ENCODE measurements around the gene VWA3B. TPM values are rescaled to one million over a fixed set of nuclear protein-coding genes. Genes with fewer than 3 reads are reported as not detected.
"Not testable (repeated sequence)": the region's sequence is repeated elsewhere in the genome, so short reads cannot be mapped to it uniquely, and the experiment has no call there.

Gene VWA3B
- total RNA-seq, 1 donor from 2014 or later = not detected

DNA sequence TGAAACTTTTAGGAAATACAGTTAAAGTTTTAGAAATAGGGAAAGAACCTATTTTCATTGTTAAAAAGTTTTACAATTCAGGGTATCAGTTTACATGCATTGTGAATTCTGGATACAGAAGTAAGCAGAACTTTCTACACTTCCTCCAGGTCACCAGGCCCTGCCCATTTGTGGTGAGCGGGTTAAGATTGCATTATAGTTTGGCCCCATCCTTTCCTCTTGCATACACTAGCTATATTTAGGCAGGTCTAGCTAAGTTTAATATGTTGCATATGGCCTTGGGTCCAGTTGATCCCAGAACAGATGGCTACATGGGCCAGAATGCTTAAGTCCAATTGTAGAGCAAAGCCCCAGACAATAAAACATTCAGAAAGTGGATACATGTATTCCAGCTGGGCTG, 4.8 kb downstream of the VWA3B start:
- H3K27ac Mint-ChIP-seq = no peak overlapping the region
- peaks cover 11% of the 10 kb centered on the region for H3K4me1 Mint-ChIP-seq (ENCODE audit: low read depth)
- no peak overlapping the region for H3K4me3 Mint-ChIP-seq
- peaks cover 22% of the 10 kb centered on the region for H3K27me3 Mint-ChIP-seq (ENCODE audit: insufficient read depth)
- no peak for DNase-seq (ENCODE audit: low spot score)
- H3K9me3 Mint-ChIP-seq = peaks cover 7% of the 10 kb centered on the region
- H3K36me3 Mint-ChIP-seq (ENCODE audit: low read depth) = no peaks in the 10 kb centered on the region
- intact Hi-C loops (cut with micrococcal nuclease) = no loop called here

DNA sequence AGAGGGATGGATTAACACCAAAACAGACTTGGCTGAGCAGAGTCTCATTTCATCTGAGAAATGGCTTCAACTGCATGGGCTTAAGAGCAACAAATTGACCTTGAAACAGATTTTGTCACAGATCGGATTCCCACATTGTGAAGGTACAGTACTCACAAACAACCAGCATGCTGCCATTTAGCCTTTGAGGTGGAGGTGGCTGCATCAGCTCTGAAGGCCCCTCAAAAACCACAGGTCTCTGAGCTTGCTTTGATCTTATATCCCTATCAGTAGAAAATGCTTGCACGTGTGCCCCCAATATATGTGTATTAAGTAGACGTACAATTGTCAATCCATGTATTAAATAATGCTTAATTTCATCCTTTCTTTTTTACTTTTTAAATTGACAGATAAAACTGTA, 6.2 kb downstream of the VWA3B start:
- Mint-ChIP-seq H3K27me3 (ENCODE audit: insufficient read depth) (peaks cover 19% of the 10 kb centered on the region), H3K9me3 (peaks cover 7% of the 10 kb centered on the region), H3K4me3 (no peak overlapping the region), H3K36me3 (ENCODE audit: low read depth) (no peaks in the 10 kb centered on the region), H3K27ac (no peak overlapping the region), H3K4me1 (ENCODE audit: low read depth) (no peaks in the 10 kb centered on the region)
- no peak for DNase-seq (ENCODE audit: low spot score)
- intact Hi-C loops (cut with micrococcal nuclease) = no loop called here

DNA sequence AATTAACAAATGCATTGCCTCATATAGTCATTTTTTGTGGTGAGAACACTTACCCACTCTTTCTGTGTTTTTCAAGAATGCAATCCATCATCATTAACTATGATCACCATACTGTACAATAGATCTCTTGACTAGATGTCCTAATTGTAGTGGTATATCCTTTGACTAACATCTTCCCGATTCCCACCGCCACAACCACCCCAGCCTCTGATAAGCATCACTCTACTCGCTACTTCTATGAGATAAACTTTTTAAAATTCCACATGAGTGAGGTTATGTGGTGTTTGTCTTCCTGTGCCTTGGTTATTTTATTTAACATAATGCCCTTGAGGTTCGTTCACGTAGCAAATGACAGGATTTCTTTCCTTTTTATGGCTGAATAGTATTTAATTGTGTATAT, 6.6 kb downstream of the VWA3B start:
- Mint-ChIP-seq H3K36me3 (ENCODE audit: low read depth) (no peaks in the 10 kb centered on the region), H3K27ac (no peak overlapping the region), H3K4me3 (no peak overlapping the region), H3K27me3 (ENCODE audit: insufficient read depth) (peaks cover 17% of the 10 kb centered on the region), H3K4me1 (ENCODE audit: low read depth) (no peaks in the 10 kb centered on the region), H3K9me3 (peaks cover 11% of the 10 kb centered on the region)
- intact Hi-C loops (cut with micrococcal nuclease) = no loop called here
- no peak for DNase-seq (ENCODE audit: low spot score)

DNA sequence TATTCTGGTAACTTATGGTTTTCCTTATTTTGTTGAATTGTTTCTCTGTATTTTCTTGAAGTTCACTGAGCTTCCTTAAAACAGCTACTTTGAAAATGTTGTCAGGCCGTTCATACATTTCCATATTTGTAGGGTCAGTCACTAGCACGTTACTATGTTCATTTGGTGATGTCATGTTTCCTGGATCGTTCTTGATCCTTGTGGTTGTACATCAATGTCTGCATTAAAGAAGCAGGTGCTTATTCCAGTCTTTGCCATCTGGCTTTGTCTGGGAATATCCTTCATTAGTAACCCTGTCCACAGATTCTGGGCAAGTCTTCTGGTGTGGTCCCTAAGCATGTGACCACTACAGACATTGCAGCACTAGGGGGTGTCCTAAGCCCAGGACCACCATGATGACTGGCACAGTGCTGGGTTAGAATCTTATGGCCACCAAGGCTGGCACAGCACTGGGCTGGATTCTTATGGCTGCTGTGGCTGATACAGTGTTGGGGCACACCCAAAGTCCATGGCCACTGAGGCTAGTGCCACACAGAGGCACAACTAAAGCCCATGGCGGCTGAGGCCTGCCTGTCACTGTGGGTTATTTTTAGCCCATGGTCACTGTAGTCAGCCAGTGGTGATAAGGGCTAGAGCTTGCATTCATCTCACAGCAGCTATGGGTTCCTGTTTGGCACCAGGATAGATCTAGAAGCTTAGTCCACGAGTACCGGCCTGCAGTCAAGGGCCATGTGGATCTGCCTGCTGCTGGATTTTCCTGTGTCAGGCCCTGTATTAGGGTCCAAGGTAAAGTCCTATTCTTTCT, 13.2 kb downstream of the VWA3B start:
- peaks cover 12% of the 10 kb centered on the region for H3K27me3 Mint-ChIP-seq (ENCODE audit: insufficient read depth)
- no peak overlapping the region for H3K4me3 Mint-ChIP-seq
- intact Hi-C loops (cut with micrococcal nuclease) = no loop called here
- no peak for DNase-seq (ENCODE audit: low spot score)
- peaks cover 26% of the 10 kb centered on the region for H3K9me3 Mint-ChIP-seq
- H3K36me3 Mint-ChIP-seq (ENCODE audit: low read depth) = no peaks in the 10 kb centered on the region
- H3K27ac Mint-ChIP-seq = no peak overlapping the region
- H3K4me1 Mint-ChIP-seq (ENCODE audit: low read depth) = no peaks in the 10 kb centered on the region

DNA sequence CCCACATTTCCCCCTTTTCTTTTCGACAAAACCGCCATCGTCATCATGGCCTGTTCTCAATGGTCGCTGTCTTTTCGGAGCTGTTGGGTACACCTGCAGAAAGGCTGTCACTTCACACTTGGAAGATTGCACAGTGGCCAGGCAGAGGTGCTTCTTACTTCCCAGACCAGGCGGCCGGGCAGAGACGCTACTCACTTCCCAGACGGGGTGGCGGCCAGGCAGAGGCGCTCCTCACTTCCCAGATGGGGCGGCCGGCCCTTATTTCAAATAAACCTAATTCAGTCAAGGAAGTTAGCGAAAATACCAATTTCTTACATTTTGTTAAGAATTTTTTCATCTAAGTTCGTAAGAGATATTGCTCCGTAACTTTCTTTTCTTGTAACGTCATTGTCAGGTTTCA, 15.3 kb downstream of the VWA3B start:
- H3K27me3 Mint-ChIP-seq (ENCODE audit: insufficient read depth); H3K4me1 Mint-ChIP-seq (ENCODE audit: low read depth); DNase-seq (ENCODE audit: low spot score); intact Hi-C loops (cut with micrococcal nuclease); H3K27ac Mint-ChIP-seq; H3K4me3 Mint-ChIP-seq; H3K36me3 Mint-ChIP-seq (ENCODE audit: low read depth): not testable (repeated sequence)
- H3K9me3 Mint-ChIP-seq = peaks cover 19% of the 10 kb centered on the region

DNA sequence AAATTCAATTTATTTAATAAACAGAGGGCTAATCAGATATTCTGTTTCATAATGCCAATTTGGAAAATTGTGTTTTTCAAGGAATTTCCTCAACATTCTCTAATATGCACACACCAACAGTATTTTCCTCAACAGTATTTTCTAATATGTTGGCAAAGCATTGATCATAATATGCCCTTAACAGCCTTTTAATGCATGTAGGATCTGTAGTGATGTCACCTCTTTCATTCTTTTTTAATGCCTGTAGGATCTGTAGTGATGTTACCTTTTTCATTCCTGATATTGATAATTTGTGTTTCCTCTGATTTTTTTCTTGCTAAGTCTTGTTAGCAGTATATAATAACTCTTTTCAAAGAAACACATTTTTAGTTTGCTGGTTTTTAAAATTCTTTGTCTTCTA, 15.9 kb downstream of the VWA3B start:
- intact Hi-C loops (cut with micrococcal nuclease) = no loop called here
- no peak for DNase-seq (ENCODE audit: low spot score)
- H3K27ac Mint-ChIP-seq = no peak overlapping the region
- H3K4me3 Mint-ChIP-seq = no peak overlapping the region
- H3K9me3 Mint-ChIP-seq = peaks cover 19% of the 10 kb centered on the region
- H3K27me3 Mint-ChIP-seq (ENCODE audit: insufficient read depth) = peaks cover 7% of the 10 kb centered on the region
- no peaks in the 10 kb centered on the region for H3K36me3 Mint-ChIP-seq (ENCODE audit: low read depth)
- no peaks in the 10 kb centered on the region for H3K4me1 Mint-ChIP-seq (ENCODE audit: low read depth)

DNA sequence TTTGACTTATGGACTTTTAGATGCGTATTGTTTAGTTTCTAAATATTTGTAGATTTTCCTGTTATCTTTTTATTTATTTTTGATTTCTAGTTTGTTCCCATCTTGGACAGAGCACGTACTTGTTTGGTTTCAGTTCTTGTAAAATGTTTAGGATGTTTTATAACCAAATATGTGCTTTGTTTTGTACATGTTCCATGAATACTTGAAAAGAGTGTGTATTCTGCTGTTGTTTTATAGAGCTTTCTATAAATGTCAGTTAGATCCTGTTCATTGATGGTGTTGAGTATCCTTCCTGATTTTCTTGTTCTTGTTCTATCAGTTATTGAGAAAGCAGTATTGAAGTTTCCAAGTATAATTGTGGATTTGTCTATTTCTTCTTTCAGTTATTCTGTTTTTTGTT, 21.1 kb downstream of the VWA3B start:
- Mint-ChIP-seq H3K4me3 (no peak overlapping the region), H3K27ac (no peak overlapping the region), H3K4me1 (ENCODE audit: low read depth) (no peaks in the 10 kb centered on the region), H3K27me3 (ENCODE audit: insufficient read depth) (peaks cover 17% of the 10 kb centered on the region), H3K9me3 (peaks cover 19% of the 10 kb centered on the region), H3K36me3 (ENCODE audit: low read depth) (no peaks in the 10 kb centered on the region)
- intact Hi-C loops (cut with micrococcal nuclease) = no loop called here
- DNase-seq (ENCODE audit: low spot score) = no peak

DNA sequence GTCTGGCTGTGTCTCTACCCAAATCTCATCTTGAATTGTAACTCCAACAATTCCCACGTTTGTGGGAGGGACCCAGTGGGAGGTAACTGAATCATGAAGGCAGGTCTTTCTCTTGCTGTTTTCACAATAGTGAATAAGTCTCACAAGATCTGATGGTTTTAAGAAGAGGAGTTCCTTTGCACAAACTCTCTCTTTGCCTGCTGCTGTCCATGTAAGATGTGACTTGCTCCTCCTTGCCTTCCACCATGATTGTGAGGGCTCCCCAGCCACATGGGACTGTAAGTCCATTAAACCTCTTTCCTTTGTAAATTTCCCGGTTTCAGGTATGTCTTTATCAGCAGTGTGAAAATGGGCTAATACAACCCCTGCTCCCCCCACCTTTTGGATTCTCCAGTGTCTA, 23.8 kb downstream of the VWA3B start:
- Mint-ChIP-seq H3K9me3 (peaks cover 15% of the 10 kb centered on the region), H3K4me3 (no peak overlapping the region), H3K36me3 (ENCODE audit: low read depth) (no peaks in the 10 kb centered on the region), H3K27ac (no peak overlapping the region), H3K27me3 (ENCODE audit: insufficient read depth) (peaks cover 17% of the 10 kb centered on the region), H3K4me1 (ENCODE audit: low read depth) (no peaks in the 10 kb centered on the region)
- intact Hi-C loops (cut with micrococcal nuclease) = loop anchor here (10.0 kb wide), 1 partner anchor 306 kb away; no protein-coding TSS in a partner anchor
- no peak for DNase-seq (ENCODE audit: low spot score)

DNA sequence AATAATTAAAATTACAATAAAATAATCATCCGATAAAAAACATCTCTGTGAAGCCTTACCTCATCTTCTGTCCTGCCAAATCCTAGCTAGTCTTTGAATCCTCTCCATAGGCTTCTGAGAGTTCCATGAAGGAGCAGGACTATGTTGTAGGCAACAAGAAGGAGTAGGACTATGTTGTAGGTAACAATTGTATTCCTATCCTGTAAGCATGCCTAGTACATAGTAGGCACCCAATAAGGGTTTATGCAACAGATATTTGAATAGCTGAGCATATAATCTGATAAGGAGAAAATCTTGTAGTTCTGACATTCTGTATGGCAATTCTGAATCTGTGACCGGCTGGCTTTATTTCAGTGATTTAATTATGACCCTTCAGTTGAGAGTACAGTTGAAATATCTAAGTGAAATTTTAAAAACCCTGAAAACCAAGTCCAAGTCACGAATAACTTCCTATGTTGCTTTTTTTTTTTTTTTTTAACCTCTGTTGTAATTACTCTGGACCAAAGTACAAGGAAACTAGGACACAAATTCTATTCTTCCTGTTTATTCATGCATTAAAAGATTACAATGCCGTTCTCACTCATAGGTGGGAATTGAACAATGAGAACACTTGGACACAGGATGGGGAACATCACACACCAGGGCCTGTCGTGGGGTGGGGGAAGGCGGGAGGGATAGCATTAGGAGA, 27.8 kb downstream of the VWA3B start:
- intact Hi-C loops (cut with micrococcal nuclease) = loop anchor here (10.0 kb wide), 1 partner anchor 310 kb away; no protein-coding TSS in a partner anchor
- DNase-seq (ENCODE audit: low spot score) = no peak
- H3K36me3 Mint-ChIP-seq (ENCODE audit: low read depth) = no peaks in the 10 kb centered on the region
- peaks cover 15% of the 10 kb centered on the region for H3K9me3 Mint-ChIP-seq
- peaks cover 15% of the 10 kb centered on the region for H3K27me3 Mint-ChIP-seq (ENCODE audit: insufficient read depth)
- H3K4me1 Mint-ChIP-seq (ENCODE audit: low read depth) = no peaks in the 10 kb centered on the region
- H3K4me3 Mint-ChIP-seq = no peak overlapping the region
- H3K27ac Mint-ChIP-seq = no peak overlapping the region

DNA sequence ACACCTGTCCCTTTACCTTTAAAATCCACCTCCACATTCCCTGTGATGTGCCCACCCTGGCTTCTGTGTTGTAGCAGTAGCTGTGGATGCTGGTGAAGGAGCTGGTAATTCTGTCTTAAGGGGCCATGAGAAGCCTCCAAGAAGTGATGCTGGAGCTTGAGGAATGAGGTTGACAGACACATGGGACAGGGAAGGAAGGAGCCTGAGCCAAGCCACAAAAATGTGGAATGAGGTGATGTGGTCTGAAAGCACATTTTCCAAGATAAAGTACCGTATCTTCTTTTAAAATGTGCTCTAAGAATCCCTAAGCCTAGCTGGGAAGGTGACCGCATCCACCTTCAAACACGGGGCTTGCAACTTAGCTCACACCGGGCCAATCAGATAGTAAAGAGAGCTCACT, 31.2 kb downstream of the VWA3B start:
- H3K36me3 Mint-ChIP-seq (ENCODE audit: low read depth) = no peaks in the 10 kb centered on the region
- no peak overlapping the region for H3K4me3 Mint-ChIP-seq
- no peak for DNase-seq (ENCODE audit: low spot score)
- H3K27ac Mint-ChIP-seq = no peak overlapping the region
- peaks cover 3% of the 10 kb centered on the region for H3K4me1 Mint-ChIP-seq (ENCODE audit: low read depth)
- H3K27me3 Mint-ChIP-seq (ENCODE audit: insufficient read depth) = peaks cover 11% of the 10 kb centered on the region
- intact Hi-C loops (cut with micrococcal nuclease) = loop anchor here (10.0 kb wide), 1 partner anchor 313 kb away; no protein-coding TSS in a partner anchor
- H3K9me3 Mint-ChIP-seq = no peaks in the 10 kb centered on the region

DNA sequence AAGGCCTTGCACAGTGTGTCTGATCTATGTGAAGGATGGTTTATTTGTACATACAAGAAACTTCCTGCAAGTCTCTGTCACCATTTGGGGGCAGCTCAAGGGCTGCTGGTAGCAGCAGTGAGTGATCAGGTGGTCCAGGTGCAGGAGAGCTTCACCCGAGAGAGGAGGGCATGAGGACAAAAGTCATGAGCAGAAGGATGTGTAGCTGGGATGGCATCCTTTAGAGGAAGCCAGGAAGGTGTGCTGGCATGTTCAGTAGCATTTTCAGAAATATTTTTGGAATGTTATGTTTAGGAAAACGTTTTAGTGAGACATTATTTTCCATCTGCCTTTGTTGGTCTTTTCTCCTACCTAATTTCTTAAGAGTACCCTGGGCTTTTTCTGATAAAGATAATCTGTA, 31.9 kb downstream of the VWA3B start:
- DNase-seq (ENCODE audit: low spot score) = no peak
- intact Hi-C loops (cut with micrococcal nuclease) = loop anchor here (10.0 kb wide), 1 partner anchor 314 kb away; no protein-coding TSS in a partner anchor
- Mint-ChIP-seq H3K4me3 (no peak overlapping the region), H3K27ac (no peak overlapping the region), H3K27me3 (ENCODE audit: insufficient read depth) (peaks cover 13% of the 10 kb centered on the region), H3K9me3 (no peaks in the 10 kb centered on the region), H3K4me1 (ENCODE audit: low read depth) (peaks cover 10% of the 10 kb centered on the region), H3K36me3 (ENCODE audit: low read depth) (no peaks in the 10 kb centered on the region)

DNA sequence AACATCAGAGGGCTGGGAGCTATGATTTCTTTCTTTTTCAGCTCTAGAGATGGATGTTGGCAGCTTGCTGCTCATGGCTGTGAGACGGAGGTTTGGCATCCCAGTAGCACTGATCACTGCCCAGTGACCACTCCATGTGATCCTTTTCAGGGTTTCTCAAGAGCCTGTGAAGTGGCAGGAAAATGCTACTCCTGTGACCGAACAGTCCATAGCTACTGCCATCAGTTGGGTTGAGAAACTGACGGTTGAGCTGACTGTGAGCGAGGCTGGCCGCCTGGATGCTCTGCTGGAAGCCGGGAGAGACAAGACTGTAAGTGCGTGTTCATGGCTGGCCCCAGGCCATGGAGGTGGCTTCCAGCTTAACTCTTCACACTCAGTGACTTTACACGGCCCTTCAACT, 34.2 kb downstream of the VWA3B start:
- no peak for DNase-seq (ENCODE audit: low spot score)
- Mint-ChIP-seq H3K4me1 (ENCODE audit: low read depth) (peaks cover 10% of the 10 kb centered on the region), H3K27me3 (ENCODE audit: insufficient read depth) (peaks cover 13% of the 10 kb centered on the region), H3K9me3 (no peaks in the 10 kb centered on the region), H3K36me3 (ENCODE audit: low read depth) (no peaks in the 10 kb centered on the region), H3K4me3 (no peak overlapping the region), H3K27ac (no peak overlapping the region)
- intact Hi-C loops (cut with micrococcal nuclease) = no loop called here

DNA sequence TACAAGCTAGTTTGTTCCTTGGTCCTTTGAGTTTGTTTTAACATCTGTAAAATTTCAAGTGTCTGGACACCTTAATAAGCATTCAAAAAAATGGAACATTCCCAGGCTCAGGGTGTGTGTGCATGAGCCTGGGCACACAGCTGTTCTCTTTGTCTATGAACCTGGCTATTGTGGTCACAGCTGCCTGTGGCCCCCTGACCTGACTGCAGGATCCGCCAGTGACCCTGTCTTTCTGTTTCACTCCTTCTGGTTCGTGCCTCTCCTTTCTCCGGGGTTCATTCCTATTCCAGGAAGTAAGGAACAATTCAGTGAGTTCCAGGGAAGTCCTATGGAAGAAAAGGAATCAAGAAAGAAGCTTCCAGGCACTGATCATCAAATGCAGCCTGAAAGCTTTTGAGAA, 35.6 kb downstream of the VWA3B start:
- H3K27ac Mint-ChIP-seq = no peak overlapping the region
- no peaks in the 10 kb centered on the region for H3K36me3 Mint-ChIP-seq (ENCODE audit: low read depth)
- H3K27me3 Mint-ChIP-seq (ENCODE audit: insufficient read depth) = peaks cover 13% of the 10 kb centered on the region
- H3K9me3 Mint-ChIP-seq = no peaks in the 10 kb centered on the region
- no peak for DNase-seq (ENCODE audit: low spot score)
- no peak overlapping the region for H3K4me3 Mint-ChIP-seq
- H3K4me1 Mint-ChIP-seq (ENCODE audit: low read depth) = peaks cover 10% of the 10 kb centered on the region
- intact Hi-C loops (cut with micrococcal nuclease) = no loop called here
